ENCODE measurements around the gene ARFGAP3. TPM values are rescaled to one million over a fixed set of nuclear protein-coding genes. Genes with fewer than 3 reads are reported as not detected.
"Not testable (repeated sequence)": the region's sequence is repeated elsewhere in the genome, so short reads cannot be mapped to it uniquely, and the experiment has no call there.

The ARFGAP3 gene
- total RNA-seq, 1 experiment from 2014 or later: 23.1 TPM

DNA sequence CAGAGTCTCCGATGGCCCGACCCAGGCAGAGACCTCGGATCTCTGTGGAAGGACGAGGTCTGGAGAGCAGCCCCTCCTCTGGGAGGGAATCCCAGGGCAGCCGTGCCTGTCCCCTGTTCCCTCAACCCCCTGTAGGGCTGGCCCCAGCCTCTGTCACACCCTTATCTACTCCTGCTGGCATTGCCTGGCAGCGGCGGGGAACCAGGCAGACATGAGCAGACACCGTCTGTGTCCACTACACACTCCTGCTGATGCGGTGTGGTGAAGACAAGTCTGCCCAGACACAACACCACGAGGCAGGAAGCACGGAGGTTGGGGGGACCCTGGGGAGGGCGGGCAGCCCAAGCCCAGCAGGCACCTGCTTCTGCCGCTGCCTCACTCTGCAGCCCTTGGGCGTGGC lies 83.9 kb downstream of the ARFGAP3 start:
- no peak for DNase-seq (ENCODE audit: extremely low read depth, low read depth)

DNA sequence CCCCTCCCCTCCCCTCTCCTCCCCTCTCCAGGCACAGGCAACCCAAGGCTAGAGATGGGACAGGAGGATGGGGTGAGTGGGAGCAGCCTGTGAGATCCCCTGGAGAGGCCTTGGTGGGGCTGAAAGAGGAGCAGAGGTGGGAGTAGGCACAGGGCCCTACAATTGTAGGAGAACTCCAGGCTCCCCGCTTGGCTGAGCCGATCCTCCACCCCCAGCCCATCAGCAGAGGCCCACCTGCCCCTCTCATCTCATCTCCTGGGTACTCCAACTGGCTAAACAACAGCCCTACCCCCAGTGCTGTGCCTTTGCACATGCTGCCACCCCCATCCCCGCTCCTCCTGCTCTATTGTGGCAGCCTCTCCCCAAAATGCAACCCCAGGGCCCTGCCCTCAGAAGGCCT lies 84.4 kb downstream of the ARFGAP3 start:
- no peak for DNase-seq (ENCODE audit: extremely low read depth, low read depth)

DNA sequence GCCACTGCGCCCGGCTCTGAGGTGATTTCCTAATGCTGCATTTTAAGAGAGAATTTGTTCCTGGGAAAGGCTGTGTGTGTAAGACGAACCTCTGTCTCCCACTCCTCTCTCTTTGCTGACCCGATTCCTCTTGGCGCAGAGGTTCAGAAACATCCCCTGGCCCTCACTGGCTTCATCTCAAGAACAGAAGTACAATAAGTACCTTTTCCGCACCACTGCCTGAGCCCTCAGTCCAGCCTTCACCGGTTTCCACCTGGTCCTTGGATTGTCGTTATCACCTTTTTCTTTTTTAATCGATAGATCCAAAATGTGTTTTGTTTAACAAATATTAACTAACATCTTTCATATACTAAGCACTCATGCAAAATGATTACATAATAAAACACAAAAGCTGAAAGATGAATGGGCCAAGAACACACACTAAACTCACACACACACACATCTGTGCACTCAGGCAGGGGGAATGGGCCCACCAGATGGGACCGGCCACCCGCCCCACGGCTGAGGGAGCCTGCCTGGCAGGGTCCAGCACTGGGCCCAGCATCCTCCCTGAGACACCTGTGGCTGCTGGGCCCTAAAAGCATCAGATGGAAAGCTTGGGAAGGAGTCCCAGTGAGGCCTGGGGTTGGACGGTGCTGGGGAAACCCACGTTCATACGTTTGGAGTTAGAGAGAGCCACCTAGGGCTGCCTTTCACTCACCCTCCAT lies 86.0 kb downstream of the ARFGAP3 start:
- no peak for DNase-seq (ENCODE audit: extremely low read depth, low read depth)

DNA sequence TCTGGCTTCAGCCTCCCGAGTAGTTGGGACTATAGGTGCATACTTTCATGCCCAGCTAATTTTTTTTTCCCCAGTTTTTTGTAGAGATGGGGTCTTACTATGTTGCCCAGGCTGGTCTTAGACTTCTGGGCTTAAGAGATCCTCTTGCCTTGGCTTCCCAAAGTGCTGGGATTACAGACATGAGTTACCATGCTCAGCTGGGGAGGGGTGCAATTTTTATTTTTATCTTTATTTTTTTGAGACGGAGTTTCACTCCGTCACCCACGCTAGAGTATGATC lies 86.7 kb downstream of the ARFGAP3 start:
- DNase-seq (ENCODE audit: extremely low read depth, low read depth): no peak

DNA sequence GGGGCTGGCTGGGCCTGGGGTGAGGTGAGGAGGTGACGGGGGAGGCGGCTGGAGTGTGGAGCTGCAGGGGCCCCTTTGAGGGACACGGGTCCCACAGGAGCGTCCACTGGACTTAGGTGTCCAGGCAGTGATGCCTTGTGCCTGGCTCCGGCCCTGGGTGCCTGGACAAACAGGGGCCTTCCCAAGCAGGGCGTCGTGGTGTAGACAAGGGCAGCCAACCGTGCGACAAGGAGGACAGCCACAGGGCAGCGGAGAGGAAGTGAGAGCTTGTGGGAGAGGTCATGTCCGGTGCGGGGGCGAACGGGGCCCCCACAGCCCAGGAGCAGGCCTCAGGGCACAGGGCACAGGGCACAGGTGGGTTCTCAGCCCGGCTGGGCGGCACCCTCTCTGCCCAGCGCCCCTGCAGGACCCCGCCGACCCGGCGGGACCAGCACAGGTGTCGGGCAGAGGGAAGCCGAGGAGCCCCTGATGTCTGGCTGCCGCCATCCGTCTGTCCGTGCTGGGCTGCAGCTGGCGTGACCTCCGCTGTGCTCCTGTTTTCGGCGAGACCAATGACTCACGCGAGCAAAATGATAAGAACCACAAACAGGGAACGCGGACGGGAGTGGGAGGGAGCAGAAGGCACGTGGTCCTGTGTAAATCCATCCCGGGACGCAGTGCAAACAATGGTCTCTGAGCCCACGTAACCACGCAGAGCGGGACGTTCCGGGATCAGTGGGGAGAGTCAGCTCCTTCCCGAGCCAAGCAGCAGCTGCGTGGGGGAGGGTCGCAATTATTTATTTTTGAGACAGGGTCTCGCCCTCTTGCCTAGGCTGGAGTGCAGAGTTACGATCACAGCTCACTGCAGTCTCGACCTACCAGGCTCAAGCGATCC lies 87.3 kb downstream of the ARFGAP3 start:
- DNase-seq (ENCODE audit: extremely low read depth, low read depth): no peak

DNA sequence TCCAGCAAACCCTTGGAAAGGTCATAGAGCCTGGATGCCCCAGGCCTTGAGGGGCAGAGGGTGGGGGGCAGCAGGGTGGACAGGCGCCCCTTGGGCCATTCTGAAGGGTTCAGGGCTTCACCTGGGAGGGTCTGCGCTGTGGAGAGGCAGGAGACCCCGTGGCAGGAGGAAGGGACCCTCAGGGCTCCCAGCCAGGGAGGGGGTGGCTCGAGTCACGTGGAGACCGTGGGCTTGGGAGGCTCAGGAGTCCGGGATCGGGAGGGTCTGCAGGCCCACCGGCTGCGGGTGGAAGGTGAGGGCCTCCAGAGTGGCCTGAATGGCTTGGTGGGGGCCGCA lies 87.9 kb downstream of the ARFGAP3 start:
- DNase-seq (ENCODE audit: extremely low read depth, low read depth): no peak

DNA sequence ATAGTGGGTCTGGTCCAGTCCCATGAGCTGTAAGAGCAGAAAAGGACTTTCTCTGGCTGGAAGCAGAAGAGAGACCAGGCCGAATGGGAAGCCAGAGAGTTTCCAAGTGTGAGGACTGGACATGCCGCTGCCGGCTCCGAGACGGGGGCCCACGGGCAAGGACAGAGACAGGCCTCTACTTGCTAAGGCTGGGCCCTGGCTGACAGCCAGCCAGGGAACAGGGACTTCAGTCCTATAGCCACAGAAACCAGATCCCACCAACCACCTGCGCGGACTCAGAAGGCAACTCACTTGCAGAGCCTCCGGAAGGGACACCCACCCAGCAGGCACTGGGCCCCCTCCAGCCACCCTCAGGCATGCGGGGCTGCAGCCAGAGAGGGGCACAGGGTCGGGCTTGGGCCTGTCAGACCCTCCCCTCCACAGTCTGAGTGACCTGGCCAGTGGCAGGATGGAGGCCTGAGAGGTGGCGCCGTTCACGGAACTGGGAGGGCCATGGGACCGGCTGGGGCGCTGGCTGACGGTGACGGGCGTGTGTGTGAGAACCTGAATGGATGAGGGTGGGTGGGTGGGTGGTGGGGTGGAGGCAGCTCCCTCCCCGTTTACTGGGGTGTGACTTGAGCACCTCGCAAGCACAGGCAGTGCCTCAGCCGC lies 88.6 kb downstream of the ARFGAP3 start:
- no peak for DNase-seq (ENCODE audit: extremely low read depth, low read depth)

DNA sequence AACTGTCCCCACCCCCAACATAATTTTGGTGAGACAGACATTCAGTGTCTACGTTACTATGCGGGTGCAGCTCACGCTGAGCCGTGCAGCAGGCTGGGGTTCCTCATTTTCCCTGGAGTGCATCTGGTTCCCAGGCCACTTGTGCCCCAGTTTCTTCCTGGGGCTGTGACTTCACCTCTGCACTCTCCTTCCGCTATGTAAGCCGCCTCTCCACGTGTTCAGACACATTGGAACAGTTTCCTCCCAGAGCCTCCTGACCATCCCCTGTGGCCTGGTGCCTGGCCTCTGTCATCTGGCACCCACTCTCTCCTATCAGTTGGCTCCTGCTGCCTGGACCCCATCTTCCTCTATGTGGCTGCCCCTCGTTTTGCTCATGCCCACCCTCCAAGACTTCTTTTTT lies 90.2 kb downstream of the ARFGAP3 start:
- no peak for DNase-seq (ENCODE audit: extremely low read depth, low read depth)

DNA sequence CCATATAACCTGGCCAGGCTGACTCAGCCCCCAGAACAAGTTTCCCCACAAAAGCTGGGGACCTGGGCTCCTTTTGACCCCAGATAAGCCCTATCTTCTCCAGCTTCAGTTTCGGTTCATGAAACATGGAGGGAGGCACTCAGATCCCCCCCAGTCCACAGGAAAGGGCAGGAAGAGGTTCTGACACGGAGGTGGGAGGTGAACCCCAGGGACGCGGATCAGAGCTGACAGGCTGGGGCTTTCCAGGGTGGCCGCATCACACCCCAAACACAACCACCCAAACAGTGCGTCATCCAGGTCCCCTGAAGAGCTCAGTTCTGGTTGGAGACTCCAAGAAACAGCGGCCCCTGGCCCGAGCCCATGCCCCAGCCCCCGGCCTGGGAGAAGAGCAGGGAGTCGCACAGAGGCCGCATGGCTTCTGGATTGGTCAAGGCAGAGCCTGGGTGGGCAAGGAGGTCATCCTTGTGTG lies 92.1 kb downstream of the ARFGAP3 start:
- DNase-seq (ENCODE audit: extremely low read depth, low read depth): no peak

DNA sequence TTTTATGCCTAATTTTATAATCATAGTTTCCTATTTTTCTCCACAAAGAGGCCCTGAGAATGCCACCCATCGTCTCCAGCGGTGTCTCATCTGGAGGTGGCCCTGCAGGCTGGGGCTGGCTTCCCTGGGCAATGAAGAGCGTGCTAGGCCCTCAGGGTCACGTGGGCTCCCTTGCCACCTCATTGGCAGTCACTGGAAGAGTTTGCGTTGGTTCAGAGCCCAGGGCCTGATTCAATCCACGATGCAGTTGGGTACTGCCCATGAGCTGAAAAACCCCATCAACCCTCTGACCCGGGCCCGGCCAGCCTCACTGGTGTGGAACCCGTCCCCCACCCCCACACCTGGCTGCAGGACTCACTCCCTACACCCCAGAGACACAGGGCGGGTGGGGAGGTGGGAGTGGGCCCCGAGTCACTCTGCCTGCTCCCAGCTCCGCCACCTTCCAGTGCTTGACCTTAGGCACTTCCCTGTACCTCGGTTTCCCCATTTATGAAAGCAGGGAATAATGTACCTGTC lies 93.0 kb downstream of the ARFGAP3 start:
- no peak for DNase-seq (ENCODE audit: extremely low read depth, low read depth)

DNA sequence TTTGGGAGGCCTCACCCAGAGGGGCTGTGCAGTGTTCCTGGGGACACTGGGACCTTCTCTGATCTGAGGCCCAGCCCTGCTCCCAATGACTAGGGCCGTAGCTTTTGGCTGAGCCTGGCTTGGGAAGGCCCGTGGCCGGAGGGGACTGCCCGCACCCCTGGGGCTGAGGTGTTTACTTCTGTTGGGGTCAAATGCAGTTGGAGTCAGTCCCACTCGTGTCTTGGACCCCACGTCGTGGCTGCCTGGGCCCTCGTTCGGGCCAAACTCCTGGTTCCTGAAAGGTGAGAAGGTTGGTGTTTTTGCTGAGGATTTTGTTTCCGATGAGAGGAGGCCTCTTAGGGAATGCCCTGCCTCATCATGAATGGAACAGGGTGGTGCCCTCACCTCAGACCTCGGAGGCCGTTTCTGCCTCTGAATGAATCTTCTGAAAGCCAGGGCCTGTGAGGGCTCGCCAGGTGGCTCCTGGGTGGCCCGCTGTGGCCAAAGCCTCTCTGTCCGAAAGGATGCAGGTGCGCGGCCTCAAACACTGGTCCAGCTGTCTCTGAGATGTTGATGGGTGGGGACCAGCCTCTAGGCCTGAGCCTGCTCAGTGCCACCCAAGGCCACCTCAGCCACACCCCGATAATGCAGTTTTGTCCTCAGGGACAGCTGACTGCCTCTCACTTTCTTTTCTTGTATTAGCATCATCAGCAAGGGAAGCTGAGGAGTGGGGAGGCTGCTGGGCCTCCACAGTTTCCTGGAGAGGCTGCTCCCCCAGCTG lies 96.1 kb downstream of the ARFGAP3 start:
- DNase-seq (ENCODE audit: extremely low read depth, low read depth): no peak

DNA sequence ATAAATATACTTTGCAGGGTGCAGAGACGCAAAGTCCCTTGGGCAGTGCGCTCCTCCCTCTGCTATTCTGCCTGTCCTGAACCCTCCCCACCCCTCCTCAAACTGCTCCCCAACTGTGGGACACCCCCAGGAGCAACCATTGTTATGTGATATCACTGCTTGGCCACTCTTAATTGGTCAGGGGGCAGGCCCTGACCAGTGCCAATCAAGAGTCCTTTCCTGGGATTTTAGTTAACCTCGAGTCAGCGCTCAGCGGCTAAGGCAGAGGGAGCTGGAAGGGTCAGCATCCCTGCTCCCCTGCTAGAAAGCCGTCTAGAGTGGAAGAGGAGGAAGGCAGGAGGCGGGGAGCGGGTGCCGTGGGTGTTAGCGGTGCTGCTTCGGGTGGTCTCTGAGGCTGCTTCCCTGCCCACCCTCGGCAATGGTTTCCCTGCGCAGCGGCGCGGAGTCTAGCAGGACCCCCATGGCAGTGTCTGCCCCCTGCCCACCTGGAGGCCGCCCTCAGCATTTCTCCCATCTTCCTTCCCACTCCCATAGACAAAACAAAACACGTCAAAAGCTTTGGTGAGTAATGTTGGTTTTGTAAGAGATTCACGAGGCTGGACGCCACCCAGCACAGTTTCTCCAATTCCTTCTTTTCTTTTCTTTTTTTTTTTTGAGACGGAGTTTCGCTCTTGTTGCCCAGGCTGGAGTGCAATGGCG lies 98.0 kb downstream of the ARFGAP3 start:
- DNase-seq (ENCODE audit: extremely low read depth, low read depth): no peak

DNA sequence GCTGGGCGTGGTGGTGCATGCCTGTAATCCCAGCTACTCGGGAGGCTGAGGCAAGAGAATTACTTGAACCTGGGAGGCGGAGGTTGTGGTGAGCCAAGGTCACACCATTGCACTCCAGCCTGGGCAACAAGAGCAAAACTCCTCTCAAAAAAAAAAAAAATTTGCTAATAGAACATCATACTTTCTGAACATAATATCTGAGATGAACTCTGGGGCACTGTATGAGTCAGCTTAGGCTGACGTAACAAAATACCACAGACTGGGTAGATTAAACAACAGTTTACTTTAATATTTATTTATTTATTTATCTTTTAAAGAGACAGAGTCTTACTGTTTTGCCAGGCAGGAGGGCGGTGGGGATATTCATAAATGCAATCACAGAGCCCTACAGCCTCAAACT lies 101.5 kb downstream of the ARFGAP3 start:
- DNase-seq (ENCODE audit: extremely low read depth, low read depth): peak; percentile 84

DNA sequence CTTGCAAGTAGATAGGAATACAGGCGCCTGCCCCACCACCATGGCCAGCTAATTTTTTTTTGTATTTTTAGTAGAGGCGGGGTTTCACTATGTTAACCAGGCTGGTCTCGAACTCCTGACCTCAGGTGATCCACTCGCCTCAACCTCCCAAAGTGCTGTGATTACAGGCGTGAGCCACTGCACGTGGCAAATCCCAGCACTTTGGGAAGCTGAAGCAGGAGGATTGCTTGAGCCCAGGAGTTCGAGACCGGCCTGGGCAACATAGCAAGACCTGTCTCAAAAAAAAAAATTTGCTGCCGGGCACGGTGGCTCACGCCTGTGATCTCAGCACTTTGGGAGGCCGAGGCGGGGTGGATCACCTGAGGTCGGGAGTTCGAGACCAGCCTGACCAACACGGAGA lies 102.0 kb downstream of the ARFGAP3 start:
- not testable (repeated sequence) for DNase-seq (ENCODE audit: extremely low read depth, low read depth)

DNA sequence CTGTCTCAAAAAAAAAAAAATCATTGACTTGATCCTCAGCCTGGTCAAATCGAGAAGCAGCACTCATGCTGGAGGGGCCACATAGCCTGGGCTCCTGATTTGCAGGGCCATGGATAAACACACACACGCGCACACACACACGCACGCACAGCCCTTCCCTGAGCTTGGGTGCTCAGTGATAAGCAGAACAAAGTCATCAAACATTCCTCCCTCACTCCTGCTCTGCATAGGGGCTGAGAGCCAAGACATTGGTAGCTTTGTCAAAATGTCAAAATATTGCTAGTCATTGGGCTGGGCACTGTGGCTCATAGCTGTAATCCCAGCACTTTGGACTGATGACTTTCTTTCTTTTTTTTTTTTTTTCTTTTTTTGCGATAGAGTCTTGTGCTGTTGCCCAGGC lies 102.4 kb downstream of the ARFGAP3 start:
- DNase-seq (ENCODE audit: extremely low read depth, low read depth): peak; percentile 80

DNA sequence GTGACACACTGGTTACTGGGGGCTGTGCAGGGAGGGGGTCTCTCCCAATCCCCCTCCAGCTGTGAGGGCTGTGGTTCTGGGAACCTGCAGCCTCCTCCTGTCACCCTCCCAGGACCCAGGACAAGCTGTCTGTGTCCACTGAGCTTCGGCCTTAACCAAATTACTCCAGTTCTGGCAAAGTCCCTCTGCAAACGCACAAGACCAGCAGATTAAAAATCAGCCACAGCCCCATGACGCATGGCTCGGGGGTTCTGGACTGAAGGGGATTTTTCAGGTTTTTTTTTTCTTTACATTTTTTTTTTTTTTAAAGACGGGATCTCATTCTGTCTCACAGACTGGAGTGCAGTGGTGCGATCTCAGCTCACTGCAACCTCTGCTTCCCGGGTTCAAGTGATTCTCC lies 104.2 kb downstream of the ARFGAP3 start:
- DNase-seq (ENCODE audit: extremely low read depth, low read depth): no peak

DNA sequence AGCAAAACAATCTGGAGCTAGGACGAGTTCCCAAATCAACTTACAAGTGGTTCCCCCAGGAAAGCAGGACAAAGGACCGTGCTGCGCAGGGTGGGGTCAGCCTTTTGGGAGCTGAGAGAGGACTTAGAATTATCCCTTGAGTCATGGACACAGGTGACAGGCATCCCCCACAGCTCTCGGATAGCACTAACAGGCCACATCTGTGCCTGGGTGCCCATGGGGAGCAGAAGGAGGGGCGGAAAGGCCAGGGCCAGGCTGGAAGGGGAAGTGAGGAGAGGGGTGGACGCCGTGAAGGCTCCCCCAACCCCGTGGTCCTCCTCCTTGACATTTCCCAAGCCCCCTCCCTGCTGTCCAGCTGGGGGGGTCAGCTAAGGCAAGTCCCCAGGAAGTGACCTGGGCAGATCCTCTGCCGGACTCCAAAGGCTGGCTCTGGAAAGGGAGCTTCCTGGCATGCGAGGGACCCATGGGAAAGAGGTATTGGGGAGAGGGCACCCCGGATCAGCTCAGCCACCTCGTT lies 104.8 kb downstream of the ARFGAP3 start:
- DNase-seq (ENCODE audit: extremely low read depth, low read depth): no peak

DNA sequence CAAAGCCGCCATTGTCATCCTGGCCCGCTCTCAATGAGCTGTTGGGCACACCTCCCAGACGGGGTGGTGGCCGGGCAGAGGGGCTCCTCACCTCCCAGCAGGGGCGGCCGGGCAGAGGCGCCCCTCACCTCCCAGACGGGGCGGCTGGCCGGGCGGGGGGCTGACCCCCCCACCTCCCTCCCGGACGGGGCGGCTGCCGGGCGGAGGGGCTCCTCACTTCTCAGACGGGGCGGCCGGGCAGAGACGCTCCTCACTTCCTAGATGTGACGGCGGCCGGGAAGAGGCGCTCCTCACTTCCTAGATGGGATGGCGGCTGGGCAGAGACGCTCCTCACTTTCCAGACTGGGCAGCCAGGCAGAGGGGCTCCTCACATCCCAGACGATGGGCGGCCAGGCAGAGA lies 106.7 kb downstream of the ARFGAP3 start:
- DNase-seq (ENCODE audit: extremely low read depth, low read depth): not testable (repeated sequence)

DNA sequence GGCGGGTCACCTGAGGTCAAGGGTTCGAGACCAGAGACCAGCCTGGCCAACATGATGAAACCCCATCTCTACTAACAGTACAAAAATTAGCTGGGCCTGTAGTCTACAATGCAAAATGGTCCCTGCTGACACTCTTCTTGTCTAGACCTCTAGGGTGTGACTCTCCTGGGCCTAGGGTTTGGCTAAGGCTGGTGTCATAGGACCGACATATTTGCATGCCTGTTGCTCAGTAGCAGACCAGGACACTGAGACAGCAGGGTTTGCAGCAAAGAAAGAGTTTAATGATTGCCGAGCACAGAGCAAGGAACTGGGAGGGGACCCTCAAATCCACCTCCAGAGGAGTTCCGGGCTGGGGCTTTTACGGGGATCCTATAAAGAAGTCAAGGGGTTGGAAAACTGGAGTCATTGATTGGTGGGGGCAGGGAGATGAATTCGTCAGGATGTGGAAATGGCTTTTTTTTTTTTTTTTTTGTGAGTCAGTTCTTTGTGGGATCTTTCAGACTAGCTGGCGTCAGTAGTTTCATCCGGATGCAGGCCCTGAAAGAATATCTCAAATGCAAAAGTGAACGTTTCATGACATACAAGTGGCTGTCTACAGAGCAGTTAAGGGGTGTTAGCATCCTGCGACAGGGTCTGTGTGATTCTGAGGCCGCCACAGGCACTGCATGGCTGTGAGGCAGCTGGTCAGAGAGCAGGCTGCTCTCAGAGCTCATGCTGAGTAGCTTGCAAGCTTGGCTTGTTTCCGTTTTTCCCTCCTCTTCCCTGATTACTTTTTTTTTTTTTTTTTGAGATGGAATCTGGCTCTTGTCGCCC lies 109.2 kb downstream of the ARFGAP3 start:
- no peak for DNase-seq (ENCODE audit: extremely low read depth, low read depth)
